HG03039 (cell line): ENCODE data around the gene OPN1MW.
"Not testable (repeated sequence)": the region's sequence is repeated elsewhere in the genome, so short reads cannot be mapped to it uniquely, and the experiment has no call there.

Experiments
- ATAC-seq: cut with Tn5 transposase; IDR thresholded peaks from one replicate; pipeline ENCODE4 v1.9.1; 2021; ENCODE audit warnings: mild to moderate bottlenecking, moderate library complexity; ENCODE audit not compliant: unreplicated experiment

OPN1MW gene

GRCh38 chrX:154182296-154182695 lies at the start of gene OPN1MW:
Gene OPN1MW (plus strand): TSS chrX:154182596. CDS start chrX:154182678, 82 bp downstream.
- ATAC-seq: not testable (repeated sequence)

DNA sequence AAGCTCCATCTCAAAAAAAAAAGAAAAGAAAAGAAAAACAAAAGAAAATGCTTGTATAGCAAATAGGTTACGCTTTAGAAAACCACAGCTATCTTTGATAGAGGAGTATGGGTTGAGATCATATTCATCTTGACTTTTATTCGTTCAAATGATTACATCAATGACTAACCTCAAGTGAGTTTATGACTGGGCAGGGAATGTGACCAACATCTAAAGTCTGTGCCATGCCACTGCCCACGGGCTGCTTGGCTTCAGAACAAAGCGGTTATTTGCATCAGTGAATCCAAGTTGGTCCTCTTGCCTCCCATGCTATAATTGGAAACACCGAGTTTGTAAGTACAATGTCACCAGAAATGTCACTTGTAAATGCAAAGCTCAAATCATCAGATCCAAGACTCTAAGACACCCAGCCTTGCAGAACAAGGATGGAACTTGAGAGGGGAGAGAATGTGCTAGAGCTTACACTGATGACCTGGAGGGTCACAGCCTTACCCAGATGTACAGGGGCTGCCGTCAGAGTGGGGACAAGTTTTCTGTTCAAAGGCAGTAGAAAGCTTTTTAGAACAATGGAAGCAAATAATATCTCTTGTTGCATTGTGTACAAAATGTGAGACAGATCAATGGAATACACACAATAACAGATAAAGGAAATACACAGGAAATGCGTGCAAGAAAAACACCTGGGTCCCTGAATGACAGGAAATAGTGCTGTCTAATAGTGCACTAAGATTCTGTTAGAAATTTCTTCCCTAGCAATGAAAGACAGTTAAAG lies 46.8 kb upstream of the OPN1MW start:
- no peak for ATAC-seq

GRCh38 chrX:154136627-154137161 lies 45.7 kb upstream of the OPN1MW start:
- ATAC-seq: no peak

DNA sequence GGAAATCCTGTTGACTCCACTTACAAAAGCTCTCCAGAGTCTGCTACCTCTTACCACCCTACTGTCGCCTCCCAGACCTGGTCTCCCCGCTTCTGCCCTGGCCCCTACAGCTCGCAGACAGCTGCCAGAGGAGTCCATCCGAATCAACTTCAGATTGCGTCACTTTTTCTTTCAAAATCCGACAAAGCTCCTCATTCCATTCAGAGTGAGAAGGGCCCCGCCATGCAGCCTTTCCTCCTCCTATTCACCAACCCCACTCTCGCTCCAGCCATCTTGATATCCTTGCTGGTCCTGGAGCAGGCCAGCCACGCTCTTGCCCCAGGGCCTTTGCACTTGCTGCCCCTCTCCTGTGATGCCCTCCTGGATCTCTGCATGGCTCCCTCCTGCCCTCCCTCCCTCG lies 43.5 kb upstream of the OPN1MW start:
- no peak for ATAC-seq

- ATAC-seq: no peak
These were observed 42.2 kb upstream of the OPN1MW start for GRCh38 chrX:154140206-154140605.

- ATAC-seq: no peak
These were observed 41.7 kb upstream of the OPN1MW start for GRCh38 chrX:154140742-154141141.

DNA sequence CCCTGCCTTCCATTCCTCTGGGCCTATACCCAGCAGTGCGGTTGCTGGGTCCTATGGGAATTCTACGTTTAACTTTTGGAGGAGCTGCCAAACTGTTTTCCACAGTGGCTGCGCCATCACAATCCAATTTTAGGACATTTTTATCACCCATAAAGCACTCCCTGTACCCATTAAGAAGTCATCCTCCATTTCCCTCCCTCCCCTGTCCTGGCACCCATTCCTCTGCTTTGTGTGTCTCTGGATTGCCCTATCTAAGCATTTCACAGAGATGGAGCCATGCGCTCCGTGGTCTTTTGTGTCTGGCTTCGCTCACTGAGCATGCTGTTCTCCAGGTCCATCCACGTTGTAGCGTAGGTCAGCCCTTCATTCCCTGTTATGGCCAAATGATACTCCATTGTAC lies 40.0 kb upstream of the OPN1MW start:
- no peak for ATAC-seq

DNA sequence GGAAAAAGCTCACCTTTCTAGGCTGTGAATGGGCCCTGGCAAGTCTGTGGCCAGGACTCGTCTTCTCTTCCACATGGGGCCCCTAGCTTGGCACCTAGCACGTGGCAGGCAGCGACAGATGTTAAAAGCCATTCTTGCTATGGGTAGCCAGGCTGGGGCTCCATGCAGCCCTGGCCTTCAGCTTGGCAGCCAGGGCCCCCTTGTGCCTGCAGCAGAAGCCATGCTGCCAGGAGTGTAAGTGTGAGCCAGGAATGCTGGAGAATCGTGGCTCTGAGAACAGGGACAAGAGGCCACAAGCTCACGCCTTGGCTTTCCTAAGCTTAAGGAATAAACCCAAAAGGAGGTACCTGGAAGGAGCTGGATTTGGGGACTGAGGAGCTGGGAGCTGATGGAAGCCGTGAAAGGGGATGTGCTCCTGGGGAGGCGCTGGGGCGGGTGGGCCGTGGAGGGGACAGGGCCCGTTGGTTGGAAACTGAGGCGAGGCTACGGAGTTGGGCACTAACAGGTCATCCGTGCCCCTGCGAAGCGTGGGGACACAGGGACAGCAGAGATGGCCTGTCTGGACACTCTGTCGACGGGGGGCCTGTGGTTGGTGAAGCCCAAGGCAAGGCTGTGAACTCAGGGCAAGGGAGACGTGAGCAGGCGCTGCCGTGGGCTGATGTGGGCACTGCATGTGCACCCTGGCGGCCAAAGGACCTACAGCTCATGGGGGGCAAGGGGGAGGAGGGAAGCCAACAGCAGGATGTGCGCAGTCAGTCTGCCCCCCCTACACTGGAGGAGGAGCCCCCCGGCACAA lies 39.2 kb upstream of the OPN1MW start:
- ATAC-seq: no peak

DNA sequence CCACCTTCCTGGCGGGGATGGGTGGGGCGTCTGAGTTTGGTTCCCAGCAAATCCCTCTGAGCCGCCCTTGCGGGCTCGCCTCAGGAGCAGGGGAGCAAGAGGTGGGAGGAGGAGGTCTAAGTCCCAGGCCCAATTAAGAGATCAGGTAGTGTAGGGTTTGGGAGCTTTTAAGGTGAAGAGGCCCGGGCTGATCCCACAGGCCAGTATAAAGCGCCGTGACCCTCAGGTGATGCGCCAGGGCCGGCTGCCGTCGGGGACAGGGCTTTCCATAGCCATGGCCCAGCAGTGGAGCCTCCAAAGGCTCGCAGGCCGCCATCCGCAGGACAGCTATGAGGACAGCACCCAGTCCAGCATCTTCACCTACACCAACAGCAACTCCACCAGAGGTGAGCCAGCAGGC lies 38.4 kb upstream of the OPN1MW start, which contains the start of gene OPN1LW:
TSS of gene OPN1LW (plus strand) at position 234 of the 400 bp plus-strand sequence. CDS start at position 275, 41 bp downstream.
- not testable (repeated sequence) for ATAC-seq

- not testable (repeated sequence) for ATAC-seq
These were observed 31.4 kb upstream of the OPN1MW start for GRCh38 chrX:154151030-154151429.

DNA sequence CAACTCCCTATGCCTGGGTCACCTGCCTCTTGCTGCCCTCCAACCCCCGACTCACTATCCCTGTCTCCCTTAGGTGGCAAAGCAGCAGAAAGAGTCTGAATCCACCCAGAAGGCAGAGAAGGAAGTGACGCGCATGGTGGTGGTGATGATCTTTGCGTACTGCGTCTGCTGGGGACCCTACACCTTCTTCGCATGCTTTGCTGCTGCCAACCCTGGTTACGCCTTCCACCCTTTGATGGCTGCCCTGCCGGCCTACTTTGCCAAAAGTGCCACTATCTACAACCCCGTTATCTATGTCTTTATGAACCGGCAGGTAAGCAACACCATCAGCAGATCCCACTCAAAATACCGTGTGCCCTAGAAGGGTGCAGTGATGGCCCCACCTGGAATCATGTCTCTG lies 26.2 kb upstream of the OPN1MW start:
- ATAC-seq: not testable (repeated sequence)

GRCh38 chrX:154157207-154157606 lies 25.2 kb upstream of the OPN1MW start:
- not testable (repeated sequence) for ATAC-seq

DNA sequence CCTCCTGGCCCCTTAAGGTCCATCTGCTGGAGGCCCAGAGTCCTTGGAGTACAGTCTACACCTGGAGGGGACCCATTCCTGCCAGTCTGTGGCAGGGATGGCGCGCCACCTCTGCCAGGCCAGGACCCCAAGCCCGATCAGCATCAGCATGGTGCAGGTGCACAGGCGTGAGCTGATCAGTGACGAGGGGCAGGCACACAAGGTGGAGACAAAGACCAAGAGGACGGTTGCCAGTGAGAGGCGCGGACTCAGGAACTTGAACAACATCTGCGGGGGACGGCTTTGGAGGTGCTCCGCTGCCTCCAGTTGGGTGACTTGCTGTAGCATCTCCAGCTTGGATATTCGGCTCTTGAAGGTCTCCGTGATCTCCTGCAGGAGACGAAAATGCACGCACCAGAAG lies 23.1 kb upstream of the OPN1MW start:
- not testable (repeated sequence) for ATAC-seq

GRCh38 chrX:154164902-154165301 lies 17.5 kb upstream of the OPN1MW start:
- ATAC-seq: not testable (repeated sequence)

DNA sequence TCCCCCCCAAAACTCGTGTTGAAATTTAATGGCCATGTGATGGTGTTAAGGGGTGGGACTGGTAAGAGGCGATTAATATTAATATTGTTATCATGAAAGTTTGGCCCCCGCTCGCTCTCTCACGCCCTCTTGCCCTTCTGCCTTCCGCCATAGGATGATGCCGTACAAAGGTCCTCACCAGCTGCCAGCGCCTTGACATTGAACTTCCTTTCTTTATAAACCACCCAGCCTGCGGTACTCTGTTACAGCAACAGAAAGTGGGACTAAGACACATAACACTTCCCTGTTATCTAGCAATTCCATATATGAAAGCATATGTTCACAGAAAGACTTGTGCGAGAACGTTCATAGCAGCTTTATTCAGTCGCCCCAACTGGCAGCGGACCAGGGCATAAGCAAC lies 14.0 kb upstream of the OPN1MW start:
- not testable (repeated sequence) for ATAC-seq

DNA sequence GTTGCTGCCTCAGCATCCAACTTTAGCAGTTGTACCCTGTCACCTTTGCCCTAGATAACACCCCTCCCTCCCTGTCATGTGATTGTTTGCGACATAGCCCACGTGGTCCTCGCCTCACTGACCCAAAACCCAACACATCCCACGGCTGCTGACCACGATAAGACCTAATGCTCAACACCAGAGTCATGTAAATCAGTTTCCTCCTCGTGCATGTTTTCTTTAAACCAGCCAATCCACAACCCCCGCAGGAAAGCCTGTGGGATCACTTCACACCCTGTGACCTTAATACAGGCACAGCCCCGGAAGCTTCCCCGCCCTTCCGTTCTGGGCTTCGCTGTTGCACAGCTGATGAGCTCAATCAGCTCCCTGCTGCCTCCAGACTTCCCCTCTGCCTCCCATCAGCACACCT lies 9.9 kb upstream of the OPN1MW start:
- ATAC-seq: not testable (repeated sequence)

- ATAC-seq: not testable (repeated sequence)
These were observed 8.0 kb upstream of the OPN1MW start for GRCh38 chrX:154174356-154174755.

- ATAC-seq: not testable (repeated sequence)
These were observed 1.4 kb downstream of the OPN1MW start for GRCh38 chrX:154183794-154184193.

- ATAC-seq: not testable (repeated sequence)
These were observed 10.4 kb downstream of the OPN1MW start for GRCh38 chrX:154192846-154193245.

GRCh38 chrX:154194316-154194715 lies 11.9 kb downstream of the OPN1MW start:
- not testable (repeated sequence) for ATAC-seq

DNA sequence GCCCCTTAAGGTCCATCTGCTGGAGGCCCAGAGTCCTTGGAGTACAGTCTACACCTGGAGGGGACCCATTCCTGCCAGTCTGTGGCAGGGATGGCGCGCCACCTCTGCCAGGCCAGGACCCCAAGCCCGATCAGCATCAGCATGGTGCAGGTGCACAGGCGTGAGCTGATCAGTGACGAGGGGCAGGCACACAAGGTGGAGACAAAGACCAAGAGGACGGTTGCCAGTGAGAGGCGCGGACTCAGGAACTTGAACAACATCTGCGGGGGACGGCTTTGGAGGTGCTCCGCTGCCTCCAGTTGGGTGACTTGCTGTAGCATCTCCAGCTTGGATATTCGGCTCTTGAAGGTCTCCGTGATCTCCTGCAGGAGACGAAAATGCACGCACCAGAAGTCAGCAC lies 14.1 kb downstream of the OPN1MW start:
- not testable (repeated sequence) for ATAC-seq
